Measurements from ENCODE around the gene MCHR1. TPM values are rescaled to one million over a fixed set of nuclear protein-coding genes. Genes with fewer than 3 reads are reported as not detected.

Gene MCHR1
- polyA plus RNA-seq, 3 donors: 0.05 to 0.09 TPM; not detected in 1

DNA sequence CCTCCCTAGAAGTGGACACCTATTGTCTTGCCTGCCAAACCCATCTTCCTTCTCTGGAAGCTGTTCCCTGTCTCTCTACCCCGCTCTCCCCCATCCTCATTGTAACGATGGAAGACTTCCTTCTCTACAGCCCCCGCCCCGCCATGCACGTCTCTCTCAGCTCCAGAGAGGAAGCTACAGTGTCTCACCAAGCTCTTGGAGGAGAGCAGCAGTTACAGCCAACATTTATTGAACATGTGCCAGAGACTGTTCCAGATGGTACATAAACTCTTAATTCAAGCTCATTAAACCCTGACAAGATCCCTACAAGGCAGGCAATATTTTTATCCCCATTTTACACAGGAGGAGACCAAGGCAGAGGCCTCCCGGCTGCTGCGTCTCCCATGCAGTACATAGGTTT, 15.1 kb downstream of the MCHR1 start:
- no peak overlapping the region for H3K27ac ChIP-seq (ENCODE audit: low read depth in 1 of 2, low read length in 2 of 2)
- DNase-seq: no peak
- intact Hi-C loops (cut with micrococcal nuclease): no loop called here

GRCh38 chr22:40701274-40701673, 22.0 kb downstream of the MCHR1 start:
- Histone ChIP-seq H3K79me2 (ENCODE audit: insufficient read depth, low read length) (no peaks in the 10 kb centered on the region), H3K9ac (ENCODE audit: insufficient read depth, low read length, poor library complexity, severe bottlenecking) (no peak overlapping the region), H3K4me1 (ENCODE audit: control insufficient read depth in 1 of 2, insufficient read depth in 2 of 2, low read length in 2 of 2) (no peaks in the 10 kb centered on the region), H3K9me3 (replicated peaks in 1 of 2; ENCODE audit: control insufficient read depth in 1 of 2, insufficient read depth in 1 of 2, low read length in 2 of 2) (no peaks in the 10 kb centered on the region), H3K27me3 (ENCODE audit: control insufficient read depth in 2 of 2, insufficient read depth in 2 of 2, low read length in 2 of 2) (no peaks in the 10 kb centered on the region), H3K4me2 (replicated peaks; ENCODE audit: extremely low read depth, low read length, poor library complexity, severe bottlenecking) (no peak overlapping the region), H2AFZ (ENCODE audit: insufficient read depth, low read depth, low read length, poor library complexity, severe bottlenecking) (no peak overlapping the region), H4K20me1 (ENCODE audit: insufficient read depth, low read length) (no peaks in the 10 kb centered on the region), H3K27ac (ENCODE audit: low read depth in 1 of 2, low read length in 2 of 2) (no peak overlapping the region), H3K4me3 (replicated peaks in 1 of 3; ENCODE audit: low read depth in 2 of 3, low read length in 3 of 3) (no peak overlapping the region), H3K36me3 (replicated peaks in 1 of 2; ENCODE audit: control insufficient read depth in 1 of 2, insufficient read depth in 2 of 2, low read length in 2 of 2) (no peaks in the 10 kb centered on the region)
- 100% methylated on average over 4 of the region's 7 CpGs for whole genome bisulfite sequencing (ENCODE audit: insufficient coverage)
- DNase-seq: no peak
- intact Hi-C loops (cut with micrococcal nuclease): no loop called here
- no peak overlapping the region for H3K4me3 Mint-ChIP-seq
- TF ChIP-seq, protein P1, sequence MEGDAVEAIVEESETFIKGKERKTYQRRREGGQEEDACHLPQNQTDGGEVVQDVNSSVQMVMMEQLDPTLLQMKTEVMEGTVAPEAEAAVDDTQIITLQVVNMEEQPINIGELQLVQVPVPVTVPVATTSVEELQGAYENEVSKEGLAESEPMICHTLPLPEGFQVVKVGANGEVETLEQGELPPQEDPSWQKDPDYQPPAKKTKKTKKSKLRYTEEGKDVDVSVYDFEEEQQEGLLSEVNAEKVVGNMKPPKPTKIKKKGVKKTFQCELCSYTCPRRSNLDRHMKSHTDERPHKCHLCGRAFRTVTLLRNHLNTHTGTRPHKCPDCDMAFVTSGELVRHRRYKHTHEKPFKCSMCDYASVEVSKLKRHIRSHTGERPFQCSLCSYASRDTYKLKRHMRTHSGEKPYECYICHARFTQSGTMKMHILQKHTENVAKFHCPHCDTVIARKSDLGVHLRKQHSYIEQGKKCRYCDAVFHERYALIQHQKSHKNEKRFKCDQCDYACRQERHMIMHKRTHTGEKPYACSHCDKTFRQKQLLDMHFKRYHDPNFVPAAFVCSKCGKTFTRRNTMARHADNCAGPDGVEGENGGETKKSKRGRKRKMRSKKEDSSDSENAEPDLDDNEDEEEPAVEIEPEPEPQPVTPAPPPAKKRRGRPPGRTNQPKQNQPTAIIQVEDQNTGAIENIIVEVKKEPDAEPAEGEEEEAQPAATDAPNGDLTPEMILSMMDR (IDR thresholded peaks at IDR 0.05): no peak
- peaks cover 6% of the 10 kb centered on the region for H3K4me1 Mint-ChIP-seq
- H3K9me3 Mint-ChIP-seq: no peaks in the 10 kb centered on the region
- H3K36me3 Mint-ChIP-seq: no peaks in the 10 kb centered on the region
- peaks cover 2 to 8% (median 4%) of the 10 kb centered on the region in 3 donors for H3K27me3 Mint-ChIP-seq (ENCODE audit: low read depth in 3 of 3)
- H3K27ac Mint-ChIP-seq: no peak overlapping the region

More for the DNA sequence above, 15.1 kb downstream of the MCHR1 start:
- no peaks in the 10 kb centered on the region for H3K36me3 ChIP-seq (replicated peaks in 1 of 2; ENCODE audit: control insufficient read depth in 1 of 2, insufficient read depth in 2 of 2, low read length in 2 of 2)
- H3K4me1 ChIP-seq (ENCODE audit: control insufficient read depth in 1 of 2, insufficient read depth in 2 of 2, low read length in 2 of 2): no peaks in the 10 kb centered on the region
- TF ChIP-seq, protein P1 (IDR thresholded peaks at IDR 0.05): no peak
- peaks cover 4% of the 10 kb centered on the region for H3K4me1 Mint-ChIP-seq
- no peak overlapping the region for H2AFZ ChIP-seq (ENCODE audit: insufficient read depth, low read depth, low read length, poor library complexity, severe bottlenecking)
- H3K9me3 ChIP-seq (replicated peaks in 1 of 2; ENCODE audit: control insufficient read depth in 1 of 2, insufficient read depth in 1 of 2, low read length in 2 of 2): no peaks in the 10 kb centered on the region
- H3K36me3 Mint-ChIP-seq: no peaks in the 10 kb centered on the region
- peaks cover 0 to 1% (median 0%) of the 10 kb centered on the region in 7 donors for H3K9me3 Mint-ChIP-seq
- no peak overlapping the region for H3K4me2 ChIP-seq (replicated peaks; ENCODE audit: extremely low read depth, low read length, poor library complexity, severe bottlenecking)
- H3K27me3 Mint-ChIP-seq (ENCODE audit: low read depth in 3 of 3): peaks cover 2 to 7% (median 7%) of the 10 kb centered on the region in 3 donors
- H3K4me3 ChIP-seq (replicated peaks in 1 of 3; ENCODE audit: low read depth in 2 of 3, low read length in 3 of 3): no peak overlapping the region
- H4K20me1 ChIP-seq (ENCODE audit: insufficient read depth, low read length): no peaks in the 10 kb centered on the region
- no peak overlapping the region for H3K9ac ChIP-seq (ENCODE audit: insufficient read depth, low read length, poor library complexity, severe bottlenecking)
- peak overlapping the region in 1 of 7 donors; percentile 40 for H3K27ac Mint-ChIP-seq
- H3K4me3 Mint-ChIP-seq: no peak overlapping the region
- no peaks in the 10 kb centered on the region for H3K79me2 ChIP-seq (ENCODE audit: insufficient read depth, low read length)
- no peaks in the 10 kb centered on the region for H3K27me3 ChIP-seq (ENCODE audit: control insufficient read depth in 2 of 2, insufficient read depth in 2 of 2, low read length in 2 of 2)
- WGBS (ENCODE audit: insufficient coverage): 32% methylated on average over 7 of the region's 7 CpGs

All from CD14-positive monocyte (primary cell).